Endothelial cell of umbilical vein (primary cell): ENCODE data around the gene NEMF. TPM values are rescaled to one million over a fixed set of nuclear protein-coding genes. Genes with fewer than 3 reads are reported as not detected.

ENCODE experiments used
- BruUV-seq: library from RNA; stranded (reverse); fragments of 400-500 nt; replicated peaks from 2 replicates; lab custom pipeline; 2021; lab: Mats Ljungman, UMichigan
- CTCF ChIA-PET: fragments of 300-600, 350-600 bp; sonication (Branson Sonifier 250); formaldehyde crosslinking; loops from one replicate; lab custom pipeline; 2021; ENCODE audit warnings: antibody characterized with exemption, inconsistent platforms; lab: Charles Lee
- POLR2A ChIA-PET: fragments of 300-600, 350-600 bp; sonication (Branson Sonifier 250); formaldehyde crosslinking; loops from one replicate; lab custom pipeline; 2021; ENCODE audit warnings: antibody characterized with exemption, inconsistent platforms; lab: Charles Lee
- DNase-seq: peaks from one replicate; pipeline ENCODE4 v3.0.0-alpha.2; 2011; ENCODE audit warnings: low read depth, low spot score
- FAIRE-seq: peaks from 2 replicates; lab custom pipeline; 2011; peaks lifted over from hg19 to GRCh38; lab: Jason Lieb, UNC
- H2AFZ ChIP-seq: 2 replicates; pipeline ENCODE4 v1.6.0; 2012; ENCODE audit warnings: low read depth, low read length, control low read depth, inconsistent platforms
- H3K27ac ChIP-seq: 2 replicates; pipeline ENCODE4 v1.5.1; 2011; ENCODE audit warnings: low read depth, mild to moderate bottlenecking, control low read depth, low read length, moderate library complexity; ENCODE audit not compliant: insufficient read depth
- H3K27me3 ChIP-seq, 2 experiments: 2 replicates each; pipeline versions ENCODE4 v1.6.0 to v1.6.1; 2011; ENCODE audit warnings: low read length in 2 of 2, mixed read lengths in 1 of 2; ENCODE audit not compliant: control insufficient read depth in 2 of 2, insufficient read depth in 2 of 2
- H3K36me3 ChIP-seq, 2 experiments: 2 replicates in 1 of 2; 3 replicates in 1 of 2; pipeline ENCODE4 v1.5.1; 2011; ENCODE audit warnings: low read length in 2 of 2, mild to moderate bottlenecking in 1 of 2, moderate library complexity in 1 of 2; ENCODE audit not compliant: control insufficient read depth in 2 of 2, insufficient read depth in 2 of 2; ENCODE audit errors: extremely low read depth in 1 of 2
- H3K4me1 ChIP-seq: 3 replicates; pipeline ENCODE4 v1.5.1; 2011; ENCODE audit warnings: mild to moderate bottlenecking, low read length; ENCODE audit not compliant: control insufficient read depth, insufficient read depth; ENCODE audit errors: extremely low read depth
- H3K4me2 ChIP-seq: 2 replicates; pipeline ENCODE4 v1.6.1; 2011; ENCODE audit warnings: low read length, control low read depth, mixed read lengths; ENCODE audit not compliant: insufficient read depth
- H3K4me3 ChIP-seq, 3 experiments: fragments of 200-600 bp in 1 of 3; sonication (generic), shearing (Covaris generic) in 1 of 3; replicated peaks in 1 of 3; 2 replicates each; pipeline ENCODE4 v1.5.1; 2011 to 2016; ENCODE audit warnings: control low read depth in 3 of 3, low read length in 3 of 3, mild to moderate bottlenecking in 2 of 3, inconsistent platforms in 1 of 3, low read depth in 1 of 3, moderate library complexity in 1 of 3; ENCODE audit not compliant: insufficient read depth in 1 of 3
- H3K79me2 ChIP-seq: 2 replicates; pipeline ENCODE4 v1.6.0; 2012; ENCODE audit warnings: low read length, inconsistent platforms; ENCODE audit not compliant: control insufficient read depth, insufficient read depth
- H3K9ac ChIP-seq: replicated peaks from 2 replicates; pipeline ENCODE3; 2011; ENCODE audit warnings: low read length, control low read depth; ENCODE audit not compliant: insufficient read depth; ENCODE audit errors: extremely low read depth
- H3K9me1 ChIP-seq: replicated peaks from 3 replicates; pipeline ENCODE4 v1.6.0; 2011; ENCODE audit warnings: mild to moderate bottlenecking, low read length; ENCODE audit not compliant: control insufficient read depth, insufficient read depth; ENCODE audit errors: extremely low read depth
- H3K9me3 ChIP-seq: replicated peaks from 2 replicates; pipeline ENCODE4 v1.5.1; 2012; ENCODE audit warnings: low read length, inconsistent platforms; ENCODE audit not compliant: control insufficient read depth, insufficient read depth
- H4K20me1 ChIP-seq: replicated peaks from 2 replicates; pipeline ENCODE3; 2011; ENCODE audit warnings: mild to moderate bottlenecking, low read length; ENCODE audit not compliant: control insufficient read depth, insufficient read depth; ENCODE audit errors: extremely low read depth
- EZH2 ChIP-seq: IDR thresholded peaks from 2 replicates; pipeline ENCODE4 v1.6.1; 2012; ENCODE audit warnings: borderline replicate concordance, low read depth, mild to moderate bottlenecking, moderate library complexity, low read length, inconsistent platforms; ENCODE audit not compliant: severe bottlenecking
- FOS ChIP-seq: IDR thresholded peaks from 2 replicates; pipeline ENCODE4 v1.6.1; 2011; ENCODE audit warnings: mild to moderate bottlenecking, low read length, moderate library complexity, borderline replicate concordance; ENCODE audit not compliant: insufficient read depth
- POLR2A ChIP-seq: IDR thresholded peaks from 2 replicates; pipeline ENCODE4 v1.6.1; 2012; ENCODE audit warnings: low read depth, mild to moderate bottlenecking, control low read depth, low read length
- POLR2AphosphoS5 ChIP-seq: IDR thresholded peaks from 2 replicates; pipeline ENCODE4 v1.6.1; 2012; ENCODE audit warnings: low read depth, mild to moderate bottlenecking, control low read depth, low read length, moderate library complexity; ENCODE audit not compliant: insufficient read depth
- dilution Hi-C: fragments of 300-500 bp; cut with MboI; formaldehyde crosslinking; loops from one replicate; pipeline ENCODE4 v1.15.0; 2019; ENCODE audit warnings: low sequenced_read_pairs; ENCODE audit not compliant: extremely low pct_ligation_motif_present
- intact Hi-C: fragments of 100-400 bp; cut with micrococcal nuclease; formaldehyde crosslinking; loops from one replicate; pipeline ENCODE4 v1.10.0; 2022
- polyA plus RNA-seq, 4 experiments: library from polyadenylated mRNA; depleted of rRNA in 3 of 4; stranded (reverse) in 3 of 4; unstranded in 1 of 4; fragments of >200 nt; gene quantifications; 2 replicates each; pipeline versions ENCODE4 v1.2.1 to v1.2.3, GENCODE V29; 2011 to 2012; ENCODE audit warnings: missing spikeins in 1 of 4
- total RNA-seq: library from RNA; stranded (reverse); gene quantifications from 2 replicates; pipeline ENCODE4 v1.2.3, GENCODE V29; 2021

NEMF gene
- total and polyA plus RNA-seq, 2 donors (not counting 3 experiments of a cell fraction or from before 2014, with no cell fraction given), result 12.2 to 71.4 TPM

- ChIA-PET CTCF (interaction anchor here (1.0 to 3.6 kb wide), 8 partner anchors 15 to 309 kb away, joined by 3 to 49 read pairs (median 8); partner anchors contain the start of genes DNAAF2, MGAT2, NEMF and RPL36AL), POLR2A (interaction anchor here (0.6 to 2.4 kb wide), 7 partner anchors 37 to 351 kb away, joined by 3 to 12 read pairs (median 3); partner anchors contain the start of genes MGAT2, RPL36AL and RPS29)
- Histone ChIP-seq H3K9me1 (no peaks in the 10 kb centered on the region), H3K27me3 (no peaks in the 10 kb centered on the region), H3K4me1 (peaks cover 16% of the 10 kb centered on the region), H3K4me2 (peak overlapping the region; percentile 82), H2AFZ (peak overlapping the region; percentile 30), H3K27ac (peak overlapping the region; percentile 86), H4K20me1 (no peaks in the 10 kb centered on the region), H3K79me2 (peaks cover 10% of the 10 kb centered on the region), H3K36me3 (no peaks in the 10 kb centered on the region), H3K9me3 (no peaks in the 10 kb centered on the region), H3K4me3 (peak overlapping the region; percentile 50 to 86 (median 69)), H3K9ac (peak overlapping the region; percentile 91)
- no TSS peak for BruUV-seq
- DNase-seq (peak; percentile 72), FAIRE-seq (peak; percentile 75)
- dilution Hi-C loops, result no loop called here
- intact Hi-C loops, result loop anchor here (1.0 to 5.0 kb wide), 2 partner anchors 134 to 764 kb away; partner anchors contain the start of gene MAP4K5
- TF ChIP-seq POLR2A (peak; percentile 50), FOS (no peak), POLR2AphosphoS5 (peak; percentile 44), EZH2 (no peak)
Measured at GRCh38 chr14:49768301-49769121, 84.1 kb downstream of the NEMF start.
